Skin of body (tissue), 2 donors: Measurements from ENCODE around the gene SMCO4. TPM values are rescaled to one million over a fixed set of nuclear protein-coding genes. Genes with fewer than 3 reads are reported as not detected.
A peak's percentile ranks its signal among the peaks of the same experiment; 100 is the strongest.
"Not testable (repeated sequence)": the region's sequence is repeated elsewhere in the genome, so short reads cannot be mapped to it uniquely, and the experiment has no call there.

Source experiments
- DNase-seq: peaks from one replicate; lab custom pipeline; 2025; lab: John Stamatoyannopoulos, UW
- total RNA-seq: library from RNA; depleted of rRNA; stranded (reverse); fragments of >200 nt; gene quantifications from one replicate; pipeline ENCODE4 v1.2.3, GENCODE V29; 2014

The SMCO4 gene
- total RNA-seq, 1 donor from 2014 or later: 13.4 TPM

DNA sequence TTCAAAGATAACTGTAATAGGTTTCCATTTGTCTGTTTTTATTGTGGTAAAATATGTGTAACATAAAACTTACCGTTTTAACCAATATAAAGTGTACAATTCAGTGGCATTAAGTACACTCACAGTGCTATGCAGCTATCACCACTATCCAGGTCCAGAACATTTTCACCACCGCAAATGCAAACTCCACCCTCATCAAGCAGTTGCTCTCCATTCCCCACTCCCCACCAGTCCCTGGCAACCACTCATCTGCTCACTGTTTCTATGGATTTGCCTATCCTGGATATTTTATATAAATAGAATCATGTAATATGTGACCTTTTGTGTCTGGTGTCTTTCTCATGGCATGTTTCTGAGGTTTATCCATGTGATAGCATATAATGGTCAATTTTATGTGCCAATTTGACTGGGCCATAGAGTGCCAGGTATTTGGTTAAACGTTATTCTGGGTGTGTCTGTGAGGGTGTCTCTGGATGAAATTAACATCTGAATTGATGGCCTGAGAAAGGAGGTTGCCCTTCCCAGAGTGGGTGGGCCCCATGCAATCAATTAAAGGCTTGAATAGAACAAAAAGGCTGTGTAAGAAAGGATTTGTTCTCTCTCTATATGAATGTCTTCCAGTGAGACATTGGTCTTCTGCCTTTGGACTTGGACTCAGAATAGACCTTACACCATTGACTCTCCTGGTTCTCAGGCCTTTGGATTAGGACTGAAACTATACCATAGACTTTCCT, 17.2 kb upstream of the SMCO4 start:
- no peak for DNase-seq

DNA sequence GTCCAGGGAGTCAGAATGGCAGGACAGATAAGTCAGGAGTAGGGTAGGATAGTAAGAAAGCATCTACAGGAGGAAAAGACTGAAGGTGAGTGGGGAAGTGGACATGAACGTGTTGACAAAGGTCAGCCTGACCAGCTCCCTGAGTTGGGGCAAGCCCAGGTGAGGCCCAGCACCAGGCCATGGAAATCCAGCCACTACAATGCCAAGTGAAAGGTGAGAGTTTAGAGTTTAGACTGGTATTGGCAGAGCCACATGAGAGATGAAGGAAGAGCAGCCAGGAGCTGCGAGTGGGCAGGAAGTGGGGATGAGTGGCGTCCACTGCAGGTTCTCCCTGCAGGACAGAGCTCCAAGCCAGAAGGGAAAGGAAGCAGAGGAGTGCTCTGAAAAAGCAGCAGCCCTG, 16.5 kb upstream of the SMCO4 start:
- DNase-seq: no peak

DNA sequence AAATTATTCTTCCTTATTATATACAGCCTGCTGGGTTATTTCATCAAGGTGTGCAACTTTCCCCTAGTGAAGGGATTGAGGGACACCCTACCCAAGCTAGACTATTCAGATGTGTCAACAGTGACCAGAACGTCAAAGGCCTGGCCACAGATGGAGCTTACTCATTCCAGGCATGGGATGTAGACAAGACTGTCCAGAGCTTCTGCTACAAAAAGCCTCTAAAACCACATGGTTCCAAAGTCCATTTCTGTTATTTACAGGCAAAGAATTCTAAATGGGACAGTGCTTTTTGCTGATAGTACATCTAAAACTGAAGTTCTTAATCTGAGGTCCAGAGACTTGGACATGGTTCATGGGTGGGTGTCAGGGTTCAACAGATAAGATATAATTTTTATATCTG, 9.7 kb upstream of the SMCO4 start:
- DNase-seq: no peak

DNA sequence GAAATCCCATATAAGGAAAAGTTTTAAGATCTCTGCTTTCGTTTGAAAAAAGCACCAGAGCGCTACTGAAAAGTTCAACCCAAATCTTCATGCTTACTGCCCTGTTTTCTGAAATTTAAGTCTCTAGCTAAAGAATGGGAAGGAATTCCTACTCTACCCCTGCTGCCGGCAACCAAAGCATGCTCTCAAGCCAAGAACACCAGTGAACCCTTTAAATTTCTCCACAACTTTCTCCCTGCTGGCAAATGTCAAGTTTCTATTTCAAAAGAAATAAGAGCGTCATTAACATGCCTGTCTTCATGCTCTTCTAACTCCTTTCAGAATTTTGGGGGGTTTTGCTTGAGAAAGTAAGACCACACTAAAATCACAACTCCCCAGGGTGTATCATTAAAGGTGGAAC, 6.8 kb upstream of the SMCO4 start:
- DNase-seq: no peak

DNA sequence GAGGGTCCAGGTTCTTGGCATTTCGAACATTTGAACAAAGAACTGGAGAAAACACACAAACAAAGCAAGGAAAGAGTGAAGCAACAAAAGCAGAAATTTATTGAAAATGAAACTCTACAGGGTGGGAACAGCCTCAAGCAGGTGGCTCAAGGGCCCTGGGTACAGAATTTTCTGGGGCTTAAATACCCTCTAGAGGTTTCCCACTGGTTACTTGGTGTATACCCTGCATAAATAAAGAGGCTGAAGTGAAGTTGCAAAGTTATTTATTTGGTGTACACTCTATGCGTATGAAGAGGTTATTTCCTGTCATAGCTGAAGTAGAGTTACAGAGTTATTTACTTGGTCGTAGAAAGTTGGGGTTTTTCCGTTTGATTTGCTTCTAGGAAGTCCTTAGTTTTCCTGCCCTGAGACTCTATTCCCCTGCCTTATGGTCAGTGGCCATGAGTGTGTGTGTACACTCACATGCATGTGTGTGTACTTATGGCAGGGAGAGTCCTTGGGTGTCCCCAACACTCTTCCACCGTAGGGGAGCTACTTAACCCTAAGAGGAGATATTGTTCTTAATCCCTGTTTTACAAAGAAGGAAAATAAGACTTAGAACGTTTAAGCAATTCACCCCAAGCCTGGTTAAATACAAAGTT, 5.6 kb upstream of the SMCO4 start:
- DNase-seq: no peak

DNA sequence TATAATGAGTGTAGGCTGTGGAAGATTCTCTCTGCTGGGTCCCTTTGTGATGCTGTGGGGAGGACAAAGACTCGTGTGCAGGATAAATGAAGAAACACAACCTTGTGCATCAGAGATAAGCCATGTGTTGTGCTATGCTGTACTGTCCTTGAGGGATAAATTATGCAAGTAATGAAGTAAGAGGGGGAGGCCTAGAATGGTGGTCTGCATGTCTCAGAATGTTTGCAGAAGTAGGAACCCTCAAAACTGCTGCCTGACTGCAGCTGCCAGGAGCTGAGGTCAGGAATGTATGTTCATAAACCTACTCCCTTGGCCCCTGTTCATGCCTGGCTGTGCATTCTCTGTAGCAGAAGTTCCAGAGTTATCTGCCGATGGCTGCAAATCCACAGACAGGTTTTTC, 4.6 kb upstream of the SMCO4 start:
- DNase-seq: no peak

DNA sequence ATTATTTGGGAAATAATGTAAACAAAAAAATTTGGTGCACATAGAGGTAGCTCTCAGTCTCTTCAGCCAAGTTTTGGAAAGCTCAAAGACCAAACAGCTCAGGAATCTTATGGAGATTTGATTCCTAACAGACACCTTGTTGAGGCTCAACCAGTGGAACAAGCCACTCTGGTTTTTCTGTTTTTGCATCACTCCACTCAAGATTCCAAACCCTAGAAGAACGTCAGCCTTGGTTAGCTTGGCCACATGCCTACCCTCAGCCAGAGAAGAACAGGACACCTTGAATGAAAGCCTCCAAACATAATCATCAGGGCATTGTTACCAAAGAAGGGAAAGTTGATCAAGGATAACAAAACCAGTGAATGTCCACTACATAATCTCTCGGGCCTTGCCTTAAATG, 3.8 kb upstream of the SMCO4 start:
- no peak for DNase-seq

DNA sequence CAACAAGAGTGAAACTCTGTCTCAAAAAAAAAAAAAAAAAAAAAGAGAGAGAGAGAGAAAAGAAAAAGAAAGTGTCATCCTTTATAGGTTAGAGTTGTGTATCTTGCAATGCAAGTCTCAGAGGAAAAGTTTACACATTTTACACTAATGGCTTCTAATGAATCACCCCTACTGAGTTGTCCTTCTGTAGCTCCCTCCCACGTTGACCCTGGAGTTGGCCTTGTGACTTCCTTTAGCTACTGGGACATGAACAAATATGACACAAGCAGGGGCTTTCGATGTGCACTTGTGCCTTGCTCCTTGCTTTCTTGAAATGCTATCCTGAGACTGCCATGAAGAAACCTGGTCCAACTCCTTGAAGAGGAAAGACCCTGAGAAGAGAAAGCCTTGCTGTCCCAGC, 2.4 kb upstream of the SMCO4 start:
- DNase-seq: no peak

DNA sequence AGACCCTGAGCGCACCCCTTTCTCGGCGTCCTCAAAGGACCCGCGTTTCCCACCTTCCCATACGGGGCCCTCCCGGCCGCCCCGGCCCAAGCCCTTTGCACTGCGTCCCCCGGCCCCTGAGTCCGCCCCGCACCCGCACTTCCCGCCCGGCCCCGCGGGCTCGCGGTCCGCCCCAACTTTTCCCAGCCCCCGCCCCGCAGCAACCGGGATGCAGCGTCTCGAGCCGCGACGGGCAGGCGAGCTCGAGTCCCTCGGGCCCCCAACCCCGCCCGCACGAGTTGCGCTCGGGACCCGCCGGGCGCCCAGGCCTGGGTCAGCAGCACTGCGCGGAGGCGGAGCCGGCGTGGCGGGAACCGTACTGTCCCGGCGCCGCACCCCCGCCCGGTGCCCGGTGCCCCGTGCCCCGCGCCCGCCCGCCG, 371 bp downstream of the SMCO4 start:
- no peak for DNase-seq

DNA sequence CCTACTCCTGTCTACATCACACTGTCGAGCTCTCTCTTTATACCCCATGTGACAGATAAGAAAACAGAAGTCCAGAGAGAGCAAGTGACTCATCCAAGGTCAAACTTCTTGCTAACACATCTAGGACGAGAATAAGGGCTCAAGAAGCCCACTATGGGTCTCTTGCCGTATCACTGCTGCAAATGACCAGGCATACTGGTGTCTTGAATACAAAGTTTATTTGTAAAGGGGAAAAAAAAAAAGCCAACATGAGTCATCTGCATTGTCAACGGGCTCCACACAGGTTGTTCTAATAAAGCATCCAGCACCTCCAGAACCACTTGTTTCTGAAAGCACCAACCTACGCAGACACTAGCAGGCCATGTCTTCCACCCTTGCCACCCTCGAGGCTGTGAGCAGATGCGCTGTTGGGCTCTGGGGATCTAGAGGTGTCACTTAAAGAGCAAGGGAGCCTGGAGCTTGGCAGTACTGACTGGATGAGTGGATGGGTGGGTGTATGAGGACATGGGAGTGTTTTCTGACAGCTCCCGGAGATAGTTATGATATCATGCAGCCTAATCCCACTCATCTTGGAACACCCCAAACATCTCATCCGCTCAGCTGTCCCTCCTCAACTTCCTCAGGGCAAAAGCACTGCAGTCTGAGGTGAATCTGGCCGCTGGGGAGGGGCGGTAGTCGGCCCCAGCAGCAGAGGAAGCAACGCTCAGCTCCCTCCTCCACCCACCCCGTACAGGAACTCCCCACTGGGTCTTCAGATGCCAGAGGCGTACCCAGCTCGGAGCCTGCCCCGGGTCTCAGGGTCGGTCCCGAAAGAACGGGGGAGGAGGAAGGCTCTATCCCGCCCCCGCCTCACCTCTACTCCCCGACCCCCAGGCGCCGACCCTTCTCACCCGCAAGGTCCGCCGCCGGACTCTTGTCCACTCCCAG, 1.0 kb downstream of the SMCO4 start:
- peak; percentile 8 for DNase-seq

DNA sequence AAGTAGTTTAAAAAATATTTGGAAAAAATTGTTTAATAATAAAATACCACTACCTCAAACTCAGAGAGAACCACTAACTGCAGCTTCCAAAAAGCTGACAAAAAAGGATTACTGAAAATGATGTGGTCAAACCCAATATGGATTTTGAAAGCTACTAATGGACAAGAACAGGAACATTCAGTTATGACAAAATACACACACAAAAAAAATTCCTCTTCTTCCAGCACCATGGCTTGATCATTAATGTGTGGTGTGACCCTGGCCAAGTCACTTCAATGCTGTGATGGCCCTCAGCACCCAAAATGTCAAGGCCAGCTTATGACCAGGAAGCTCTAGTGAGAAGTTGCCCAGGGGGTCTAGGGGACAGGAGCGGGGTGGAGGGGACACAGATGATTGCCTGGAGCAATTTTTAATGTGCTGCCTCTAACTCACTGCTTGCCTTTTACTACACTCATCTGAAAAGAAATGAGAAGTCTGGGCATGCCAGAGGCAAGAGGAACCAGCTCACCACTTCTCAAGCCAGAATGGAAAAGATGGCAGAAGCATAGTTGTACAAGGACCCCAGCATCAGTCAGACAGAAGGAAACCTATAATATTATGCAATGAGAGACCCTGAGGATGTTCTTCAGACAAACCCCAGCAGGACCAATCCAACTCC, 2.2 kb downstream of the SMCO4 start:
- no peak for DNase-seq

DNA sequence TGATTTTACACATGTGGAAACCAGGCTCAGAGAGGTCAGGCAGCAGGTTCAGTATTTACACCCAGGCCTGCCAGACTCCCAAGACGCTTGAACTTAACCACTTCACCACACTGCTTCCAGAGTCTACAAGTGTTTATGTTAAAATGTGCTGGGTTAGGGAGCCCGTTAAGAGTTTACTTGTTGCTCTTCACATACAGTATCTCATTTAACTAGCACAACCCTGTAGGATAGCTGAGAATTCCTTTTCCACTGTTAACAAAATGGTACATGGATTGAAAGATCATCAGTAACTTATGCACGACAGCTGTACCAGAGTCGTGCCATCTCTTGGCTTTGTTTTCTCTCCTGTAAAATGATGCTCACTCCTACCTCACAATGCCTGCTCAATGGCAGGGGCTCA, 2.9 kb downstream of the SMCO4 start:
- DNase-seq: no peak

DNA sequence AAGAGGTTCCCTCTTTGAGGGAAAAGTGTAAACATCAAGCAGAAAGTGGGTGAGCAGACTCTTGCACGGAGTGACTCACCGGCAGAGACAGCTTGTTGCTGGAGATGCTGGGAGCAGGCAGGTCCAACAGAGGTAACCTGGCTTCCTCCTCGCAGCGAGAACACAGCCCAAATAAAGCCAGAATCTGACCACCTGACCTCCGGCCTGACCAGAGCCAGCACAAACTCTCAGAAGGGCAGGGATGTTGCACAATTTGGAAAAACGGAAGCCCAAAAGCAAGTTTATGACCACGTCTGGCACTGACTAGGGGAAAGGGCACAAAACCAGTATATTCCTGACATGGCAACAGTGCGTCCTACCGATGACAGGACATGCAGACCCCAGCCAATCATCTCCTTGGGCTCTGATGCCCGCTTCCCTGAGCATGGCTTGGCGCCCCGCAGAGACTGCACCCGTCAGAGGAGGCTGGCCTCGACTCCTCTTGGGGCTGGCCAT, 5.4 kb downstream of the SMCO4 start:
- no peak for DNase-seq

DNA sequence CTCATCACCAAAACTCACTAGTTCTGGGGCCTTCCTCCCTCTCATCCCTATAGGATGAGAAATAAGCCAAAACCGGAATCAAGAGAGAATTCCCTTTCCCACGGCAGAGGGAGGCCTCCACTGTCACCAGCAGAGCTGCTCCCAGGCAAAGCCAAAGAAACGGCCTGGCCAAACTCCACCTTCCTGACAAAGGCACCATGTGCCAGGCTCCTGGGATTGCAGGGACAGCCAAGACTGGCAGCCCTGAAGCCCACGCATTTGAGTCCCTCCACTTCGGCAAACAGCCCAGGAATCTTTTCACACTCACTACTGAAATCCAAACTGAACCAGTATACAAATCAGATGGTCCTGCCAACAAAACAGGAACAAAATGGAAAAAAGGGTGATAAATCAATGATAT, 6.1 kb downstream of the SMCO4 start:
- DNase-seq: no peak

DNA sequence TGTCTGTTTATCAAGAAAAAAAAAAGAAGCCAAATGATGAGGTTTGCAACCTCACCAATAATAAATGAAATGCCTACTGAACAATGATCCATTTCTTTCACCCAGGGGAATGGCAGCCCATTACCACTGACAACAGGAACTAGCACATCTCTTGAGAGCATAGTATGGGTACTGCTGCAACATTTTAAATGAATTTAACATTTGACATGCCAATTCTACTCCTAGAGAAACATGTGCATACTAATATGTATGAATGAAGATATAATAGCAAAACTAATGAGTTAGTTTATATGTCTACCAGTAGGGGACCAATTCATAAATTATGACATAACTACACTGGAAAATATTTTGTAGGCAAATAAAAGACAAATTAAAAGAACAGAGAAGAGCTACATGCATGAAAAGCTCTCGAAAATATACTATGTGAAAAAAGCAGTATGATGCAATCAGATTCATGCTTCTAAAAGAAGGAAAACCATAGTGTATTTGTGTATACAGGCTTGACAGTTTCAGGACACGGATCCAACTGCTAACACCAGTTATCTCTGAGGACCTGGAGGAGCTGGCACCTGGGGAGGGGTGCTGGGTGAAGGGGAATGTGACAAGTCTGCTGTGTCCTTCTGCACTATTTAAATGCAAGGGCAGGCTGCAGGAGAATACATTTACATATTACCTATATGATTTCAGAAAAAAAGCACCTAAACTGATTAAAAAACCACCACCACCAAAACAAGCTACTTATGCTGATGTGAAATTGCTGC, 6.9 kb downstream of the SMCO4 start:
- no peak for DNase-seq

DNA sequence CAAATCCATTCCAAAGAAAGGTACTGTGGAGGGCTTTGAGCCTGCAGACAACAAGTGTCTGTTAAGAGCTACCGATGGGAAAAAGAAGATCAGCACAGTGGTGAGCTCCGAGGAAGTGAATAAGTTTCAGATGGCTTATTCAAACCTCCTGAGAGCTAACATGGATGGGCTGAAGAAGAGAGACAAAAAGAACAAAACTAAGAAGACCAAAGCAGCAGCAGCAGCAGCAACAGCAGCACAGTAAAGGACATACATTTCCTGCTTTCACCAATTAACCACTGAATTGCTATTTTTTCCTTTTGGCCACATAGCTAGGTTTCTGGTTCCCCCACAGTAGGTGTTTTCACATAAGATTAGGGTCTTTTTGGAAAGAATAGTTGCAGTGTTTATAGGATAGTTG, 7.6 kb downstream of the SMCO4 start:
- not testable (repeated sequence) for DNase-seq

DNA sequence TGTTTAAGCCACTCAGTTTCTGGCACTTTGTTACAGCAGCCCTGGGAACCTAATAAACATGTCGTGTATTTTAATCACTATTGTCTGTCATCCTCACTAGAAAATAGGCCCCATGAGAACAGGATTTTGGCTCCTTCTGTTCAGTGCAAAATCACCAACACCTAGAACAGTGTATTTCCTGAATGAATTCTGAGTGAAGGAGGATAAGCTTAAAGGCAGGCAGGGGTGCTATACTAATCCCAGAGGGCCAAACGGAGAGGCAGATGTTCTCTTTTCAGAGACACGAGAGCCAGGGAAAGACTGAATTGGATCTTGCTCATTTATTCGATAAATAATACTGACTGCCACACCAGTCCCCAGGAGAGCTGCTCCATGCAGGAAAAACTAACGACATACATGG, 10.4 kb downstream of the SMCO4 start:
- no peak for DNase-seq

DNA sequence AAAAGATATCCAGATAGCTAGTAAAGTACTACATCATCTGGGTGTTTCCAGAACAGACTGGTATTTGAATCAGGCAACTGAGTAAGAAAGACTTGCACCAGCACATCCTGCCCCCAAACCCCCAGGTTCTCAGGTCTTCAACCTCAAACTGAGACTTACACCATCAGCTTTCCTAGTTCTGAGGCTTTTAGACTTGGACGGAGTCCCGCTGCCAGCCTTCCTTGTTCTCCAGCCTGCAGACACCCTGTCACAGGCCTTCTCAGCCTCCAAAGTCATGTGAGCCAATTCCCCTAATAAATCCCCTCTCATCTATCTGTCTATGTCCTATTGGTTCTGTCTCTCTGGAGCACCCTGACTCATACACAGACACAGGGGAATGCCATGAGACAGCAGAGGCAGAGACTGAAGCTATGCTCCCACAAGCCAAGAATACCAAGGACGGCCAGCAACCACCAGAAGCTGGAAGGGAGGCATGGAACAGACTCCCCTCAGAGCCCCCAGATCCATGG, 10.9 kb downstream of the SMCO4 start:
- no peak for DNase-seq

DNA sequence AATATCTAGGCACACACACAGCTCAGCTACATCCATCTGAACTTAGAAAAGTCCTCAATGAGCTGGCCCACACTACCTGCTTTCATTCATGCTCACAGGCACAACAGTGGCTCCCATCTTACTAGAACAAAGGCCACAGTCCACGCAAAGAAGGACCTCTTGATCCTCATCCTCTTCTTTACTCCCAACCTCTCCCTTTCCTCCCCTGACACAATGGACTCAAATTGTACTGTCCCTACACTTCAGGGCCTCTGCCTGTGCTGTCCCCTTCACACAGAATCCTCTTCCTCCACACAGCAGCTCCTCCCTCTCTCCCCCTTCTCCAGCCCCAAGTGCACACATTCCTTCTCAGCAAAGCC, 12.7 kb downstream of the SMCO4 start:
- DNase-seq: no peak

DNA sequence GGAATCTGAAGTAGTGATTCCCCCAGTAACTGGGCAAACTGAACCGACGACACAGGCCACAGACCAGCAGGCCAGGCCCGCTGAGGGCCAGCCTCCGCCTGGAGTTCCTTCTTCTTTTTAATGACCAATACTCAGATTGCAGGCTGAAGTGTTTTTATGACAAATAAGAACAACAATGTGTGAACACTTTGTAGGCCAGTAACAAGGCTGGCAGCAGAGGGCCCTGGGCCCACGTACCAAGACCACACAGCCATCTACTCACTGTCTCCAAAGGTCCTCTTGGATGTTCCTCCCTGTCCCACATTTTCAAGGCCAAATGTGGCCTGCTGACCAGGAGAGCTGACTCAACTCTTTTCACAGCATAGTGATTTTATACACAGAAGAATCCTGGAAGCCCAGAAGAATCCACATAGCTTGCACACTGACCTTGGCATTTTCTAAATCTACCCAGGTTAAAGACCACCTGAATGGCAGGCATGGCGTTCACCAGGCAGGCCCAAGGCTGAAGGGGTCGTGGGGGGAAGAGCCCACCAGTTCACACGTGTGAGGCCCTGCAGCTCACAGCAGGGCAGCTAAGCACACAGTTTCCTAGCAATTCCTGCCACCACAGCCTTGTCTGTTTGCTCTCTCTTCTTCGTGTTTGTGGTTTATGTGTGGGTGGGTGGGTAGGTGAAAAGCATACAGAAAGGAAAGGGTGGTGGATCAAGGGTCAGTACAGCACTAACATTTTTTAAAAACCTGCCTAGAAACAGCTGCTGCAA, 13.3 kb downstream of the SMCO4 start:
- DNase-seq: no peak
